Heart left ventricle (tissue), 16 donors: Measurements from ENCODE around the gene MYCL. TPM values are rescaled to one million over a fixed set of nuclear protein-coding genes. Genes with fewer than 3 reads are reported as not detected.
"Not testable (repeated sequence)": the region's sequence is repeated elsewhere in the genome, so short reads cannot be mapped to it uniquely, and the experiment has no call there.

Experiments used
- ATAC-seq, 4 donors: fragments of 200-7000 bp; cut with Tn5 transposase; one replicate each; pipeline ENCODE4 v1.9.1; 2020 to 2022; ENCODE audit warnings: moderate library complexity in 4 of 4, mild to moderate bottlenecking in 3 of 4, moderate number of reproducible peaks in 1 of 4
- DNase-seq, 5 donors: peaks; one replicate each; pipeline ENCODE4 v3.0.0-alpha.2; 2020
- H3K27ac ChIP-seq, 12 donors: fragments of 200-600 bp; sonication (generic) in 4 of 12; one replicate each; pipeline versions ENCODE4 v1.5.0 to v1.8.0; 2016 to 2022; ENCODE audit warnings: mild to moderate bottlenecking in 2 of 12
- H3K27me3 ChIP-seq, 9 donors: fragments of 200-600 bp; sonication (generic) in 2 of 9; one replicate each; pipeline versions ENCODE4 v1.5.1 to v1.8.0; 2016 to 2022; ENCODE audit warnings: mild to moderate bottlenecking in 3 of 9
- H3K36me3 ChIP-seq, 9 donors: fragments of 200-600 bp; sonication (generic) in 2 of 9; one replicate each; pipeline versions ENCODE4 v1.5.0 to v1.8.0; 2018 to 2022; ENCODE audit warnings: mild to moderate bottlenecking in 2 of 9
- H3K4me1 ChIP-seq, 12 donors: fragments of 200-600 bp; sonication (generic) in 4 of 12; one replicate each; pipeline versions ENCODE4 v1.5.0 to v1.8.0; 2016 to 2022; ENCODE audit warnings: mild to moderate bottlenecking in 3 of 12
- H3K4me3 ChIP-seq, 12 donors: fragments of 200-600 bp; sonication (generic) in 4 of 12; one replicate each; pipeline versions ENCODE4 v1.5.0 to v1.8.0; 2017 to 2022; ENCODE audit warnings: mild to moderate bottlenecking in 9 of 12, moderate library complexity in 4 of 12
- H3K9me3 ChIP-seq, 12 donors: fragments of 200-600 bp; sonication (generic) in 4 of 12; one replicate each; pipeline versions ENCODE4 v1.5.0 to v1.8.0; 2016 to 2022; ENCODE audit warnings: mild to moderate bottlenecking in 1 of 12
- CTCF ChIP-seq, 12 donors: fragments of 200-600 bp; sonication (generic) in 4 of 12; IDR thresholded peaks; one replicate each; pipeline versions ENCODE4 v1.5.0 to v1.8.0; 2018 to 2022; ENCODE audit warnings: antibody characterized with exemption in 12 of 12, mild to moderate bottlenecking in 5 of 12
- POLR2A ChIP-seq, 2 donors: fragments of 450-650 bp; IDR thresholded peaks; one replicate each; pipeline ENCODE4 v1.6.1; 2017; ENCODE audit warnings: antibody characterized with exemption in 2 of 2, mild to moderate bottlenecking in 2 of 2, moderate library complexity in 2 of 2
- WGBS, 4 donors: extraction: QIAGEN DNeasy Blood & Tissue Kit in 2 of 4; methylation state at CpG; one replicate each; pipeline versions ENCODE4 v1.1.5 to v1.1.7; 2013 to 2018; 5-methylcytosine and 5-hydroxymethylcytosine counted together
- intact Hi-C, 10 donors: fragments of 100-400 bp; cut with DNase I; formaldehyde crosslinking; loops; one replicate each; pipeline versions ENCODE4 v1.11.1 to v1.14.2; 2022
- polyA plus RNA-seq, 2 donors: library from polyadenylated mRNA; stranded (reverse); fragments of 200-250 nt; gene quantifications; one replicate each; pipeline ENCODE4 v1.2.3, GENCODE V29; 2013
- total RNA-seq, 9 donors: library from RNA; depleted of rRNA in 2 of 9; stranded (reverse); fragments of >200 nt in 2 of 9; fragmentation: NEBNext Ultra II Directional in 3 of 9; extraction: Animal tissue kit (Norgen Biotek cat#: 25700) in 3 of 9; gene quantifications; one replicate each; pipeline versions ENCODE4 v1.1.0 to v1.2.4, GENCODE V29; 2016 to 2023
- donor health status: ischemic (EF 13 %, LVEDD 7.1; RV severe dilation, severe dysfunction).
- donor health status: healthy with polysubstance abuse.
- donor health status: DM: no; HTN: yes; CAD: no.
- donor health status: DM: no; HTN: no; CAD: no.
- donor health status: ischemic (EF 25% LVEDD 6.9; RV normal size, moderate dysfunction).
- donor health status: ischemic (EF 25% LVEDD 5.7; RV mildly dilated, moderate dysfunction).
- donor health status: healthy.
- donor health status: DM: yes; HTN: yes; CAD: no.
- donor health status: ischemic (EF 35%, LVEDD 5.7; RV mildly dilated, moderate dysfunction).
- donor health status: nonischemic (EF 11% LVEDD 7.7; RV severe dilation, severe dysfunction).
- donor health status: DM: yes; HTN: yes; CAD: no.
- donor health status: PGD.
- donor health status: ischemic (EF 29% LVEDD 5.4; RV normal size, mild dysfunction).
- donor health status: nonischemic (EF 23%, LVEDD 6.1; RV moderate dilation, normal function).

MYCL gene
- total and polyA plus RNA-seq, 11 donors: 0.15 to 3.0 (median 0.60) TPM

GRCh38 chr1:39917825-39918224, 16.1 kb upstream of the MYCL start:
- Histone ChIP-seq H3K4me3 (no peak overlapping the region), H3K27me3 (peaks cover 0 to 16% (median 5%) of the 10 kb centered on the region in 9 donors), H3K9me3 (no peaks in the 10 kb centered on the region), H3K4me1 (peaks cover 0 to 3% (median 0%) of the 10 kb centered on the region in 12 donors), H3K36me3 (no peaks in the 10 kb centered on the region), H3K27ac (no peak overlapping the region)
- ATAC-seq: no peak
- DNase-seq: no peak
- TF ChIP-seq POLR2A (IDR thresholded peaks at IDR 0.05) (no peak), CTCF (IDR thresholded peaks at IDR 0.05) (no peak)
- intact Hi-C loops: loop anchor here in 6 of 10 donors (2.0 to 5.0 kb wide), 4 partner anchors 54 to 114 kb away; no protein-coding TSS in a partner anchor
- 82 to 90% (median 86%) methylated on average over 2 of the region's 2 CpGs for WGBS, 4 donors

GRCh38 chr1:39915499-39916129, 13.9 kb upstream of the MYCL start:
- no peak for TF ChIP-seq POLR2A (IDR thresholded peaks at IDR 0.05)
- no peak for TF ChIP-seq CTCF (IDR thresholded peaks at IDR 0.05)
- intact Hi-C loops: loop anchor here in 2 of 10 donors (5.0 kb wide), 2 partner anchors 57 to 117 kb away; no protein-coding TSS in a partner anchor
- Histone ChIP-seq H3K36me3 (no peaks in the 10 kb centered on the region), H3K4me3 (no peak overlapping the region), H3K4me1 (no peaks in the 10 kb centered on the region), H3K9me3 (no peaks in the 10 kb centered on the region), H3K27ac (no peak overlapping the region), H3K27me3 (peaks cover 0 to 15% (median 0%) of the 10 kb centered on the region in 9 donors)
- DNase-seq: no peak
- no peak for ATAC-seq
- WGBS, 4 donors: 84 to 88% (median 84%) methylated on average over 5 to 6 of the region's 6 CpGs

GRCh38 chr1:39913136-39913535, 11.4 kb upstream of the MYCL start:
- 92 to 96% methylated on average over 23 to 30 of the region's 30 CpGs; no CpG with 5 or more reads in 2 of the 4 donors for WGBS, 4 donors
- H3K4me1 ChIP-seq, H3K36me3 ChIP-seq, H3K27ac ChIP-seq, ATAC-seq, intact Hi-C loops, DNase-seq, H3K9me3 ChIP-seq, H3K4me3 ChIP-seq: not testable (repeated sequence)
- peaks cover 0 to 16% (median 0%) of the 10 kb centered on the region in 9 donors for H3K27me3 ChIP-seq

GRCh38 chr1:39910263-39910662, 8.5 kb upstream of the MYCL start:
- ATAC-seq: no peak
- intact Hi-C loops: no loop called here

More at GRCh38 chr1:39910263-39910662, 8.5 kb upstream of the MYCL start:
- DNase-seq: no peak
- no peaks in the 10 kb centered on the region for H3K36me3 ChIP-seq
- H3K4me1 ChIP-seq: peaks cover 0 to 15% (median 0%) of the 10 kb centered on the region in 12 donors
- H3K9me3 ChIP-seq: peaks cover 0 to 10% (median 3%) of the 10 kb centered on the region in 12 donors
- H3K27ac ChIP-seq: no peak overlapping the region
- peaks cover 0 to 20% (median 0%) of the 10 kb centered on the region in 9 donors for H3K27me3 ChIP-seq
- TF ChIP-seq CTCF (IDR thresholded peaks at IDR 0.05): no peak
- no peak for TF ChIP-seq POLR2A (IDR thresholded peaks at IDR 0.05)
- 95 to 97% (median 97%) methylated on average over 3 of the region's 3 CpGs for whole genome bisulfite sequencing, 4 donors
- no peak overlapping the region for H3K4me3 ChIP-seq
